Heart right ventricle (tissue), 16 donors: Measurements from ENCODE around the gene CCPG1. TPM values are rescaled to one million over a fixed set of nuclear protein-coding genes. Genes with fewer than 3 reads are reported as not detected.

ENCODE experiments used
- ATAC-seq, 8 donors: fragments of 200-7000 bp; cut with Tn5 transposase; one replicate each; pipeline ENCODE4 v1.9.1; 2020; ENCODE audit warnings: mild to moderate bottlenecking in 8 of 8, moderate library complexity in 8 of 8, moderate number of reproducible peaks in 1 of 8
- DNase-seq, 2 donors: peaks; one replicate each; pipeline ENCODE4 v3.0.0-alpha.2; 2020
- H3K27ac ChIP-seq, 10 donors: fragments of 200-600 bp; sonication (generic) in 2 of 10; one replicate each; pipeline versions ENCODE4 v1.5.0 to v1.8.0; 2020 to 2022; ENCODE audit warnings: mild to moderate bottlenecking in 3 of 10
- H3K27me3 ChIP-seq, 7 donors: fragments of 200-600 bp; one replicate each; pipeline ENCODE4 v1.8.0; 2021 to 2022; ENCODE audit warnings: mild to moderate bottlenecking in 2 of 7
- H3K36me3 ChIP-seq, 9 donors: fragments of 200-600 bp; sonication (generic) in 1 of 9; one replicate each; pipeline versions ENCODE4 v1.5.0 to v1.8.0; 2020 to 2022; ENCODE audit warnings: mild to moderate bottlenecking in 2 of 9
- H3K4me1 ChIP-seq, 9 donors: fragments of 200-600 bp; sonication (generic) in 1 of 9; one replicate each; pipeline versions ENCODE4 v1.5.0 to v1.8.0; 2020 to 2022; ENCODE audit warnings: mild to moderate bottlenecking in 4 of 9
- H3K4me3 ChIP-seq, 10 donors: fragments of 200-600 bp; sonication (generic) in 2 of 10; one replicate each; pipeline versions ENCODE4 v1.5.0 to v1.8.0; 2020 to 2022; ENCODE audit warnings: mild to moderate bottlenecking in 7 of 10, moderate library complexity in 2 of 10
- H3K9me3 ChIP-seq, 11 donors: fragments of 200-600 bp in 10 of 11; sonication (generic) in 2 of 11; one replicate each; pipeline versions ENCODE4 v1.5.0 to v1.8.0; 2013 to 2022; ENCODE audit warnings: mild to moderate bottlenecking in 2 of 11, control low read depth in 1 of 11, moderate library complexity in 1 of 11
- CTCF ChIP-seq, 9 donors: fragments of 200-600 bp; sonication (generic) in 2 of 9; IDR thresholded peaks; one replicate each; pipeline versions ENCODE4 v1.5.0 to v1.8.0; 2021 to 2022; ENCODE audit warnings: antibody characterized with exemption in 9 of 9, mild to moderate bottlenecking in 5 of 9, moderate library complexity in 1 of 9
- WGBS, 2 donors: extraction: QIAGEN DNeasy Blood & Tissue Kit; methylation state at CpG; one replicate each; pipeline ENCODE4 v1.1.7; 2013; ENCODE audit warnings: inconsistent platforms in 1 of 2; 5-methylcytosine and 5-hydroxymethylcytosine counted together
- intact Hi-C, 10 donors: fragments of 100-400 bp; cut with DNase I; formaldehyde crosslinking; loops; one replicate each; pipeline versions ENCODE4 v1.11.1 to v1.14.2; 2022
- polyA plus RNA-seq, 2 donors: library from polyadenylated mRNA; stranded (reverse); fragments of 200-250 nt; gene quantifications; one replicate each; pipeline ENCODE4 v1.2.3, GENCODE V29; 2013
- total RNA-seq, 10 donors: library from RNA; stranded (reverse); fragmentation: NEBNext Ultra II Directional in 3 of 10; extraction: Animal tissue kit (Norgen Biotek cat#: 25700) in 3 of 10; gene quantifications; one replicate each; pipeline versions ENCODE4 v1.2.1 to v1.2.4, GENCODE V29; 2021 to 2023
- donor health status: Arrhythmogenic right ventricular cardiomyopathy.
- donor health status: ischemic (EF 13 %, LVEDD 7.1; RV severe dilation, severe dysfunction).
- donor health status: healthy with polysubstance abuse.
- donor health status: DM: no; HTN: yes; CAD: no.
- donor health status: DM: no; HTN: no; CAD: no.
- donor health status: ischemic (EF 25% LVEDD 6.9; RV normal size, moderate dysfunction).
- donor health status: ischemic (EF 25% LVEDD 5.7; RV mildly dilated, moderate dysfunction).
- donor health status: healthy.
- donor health status: DM: yes; HTN: yes; CAD: no.
- donor health status: Ischemic cardiomyopathy.
- donor health status: ischemic (EF 35%, LVEDD 5.7; RV mildly dilated, moderate dysfunction).
- donor health status: nonischemic (EF 11% LVEDD 7.7; RV severe dilation, severe dysfunction).
- donor health status: DM: yes; HTN: yes; CAD: no.
- donor health status: PGD.
- donor health status: ischemic (EF 29% LVEDD 5.4; RV normal size, mild dysfunction).
- donor health status: nonischemic (EF 23%, LVEDD 6.1; RV moderate dilation, normal function).

Gene CCPG1
- total and polyA plus RNA-seq, 12 donors: 24.5 to 106 (median 86.3) TPM

GRCh38 chr15:55348281-55348778 is 59.8 kb downstream of the CCPG1 start:
- H3K27ac ChIP-seq: no peak overlapping the region
- H3K4me1 ChIP-seq: peaks cover 0 to 4% (median 0%) of the 10 kb centered on the region in 9 donors
- no peaks in the 10 kb centered on the region for H3K9me3 ChIP-seq
- 70 to 71% methylated on average over 4 of the region's 4 CpGs for WGBS, 2 donors
- intact Hi-C loops: no loop called here
- peaks cover 0 to 66% (median 4%) of the 10 kb centered on the region in 9 donors for H3K36me3 ChIP-seq
- H3K27me3 ChIP-seq: no peaks in the 10 kb centered on the region
- ATAC-seq (no peak), DNase-seq (no peak)
- no peak for TF ChIP-seq CTCF (IDR thresholded peaks at IDR 0.05)
- H3K4me3 ChIP-seq: no peak overlapping the region

- peak in 1 of 8 donors; percentile 50 for ATAC-seq
- H3K27ac ChIP-seq: no peak overlapping the region
- peaks cover 0 to 85% (median 4%) of the 10 kb centered on the region in 9 donors for H3K36me3 ChIP-seq
- 76 to 82% methylated on average over 2 of the region's 2 CpGs for WGBS, 2 donors
- TF ChIP-seq CTCF (IDR thresholded peaks at IDR 0.05): no peak
- no peak for DNase-seq
- no peak overlapping the region for H3K4me3 ChIP-seq
- no peaks in the 10 kb centered on the region for H3K27me3 ChIP-seq
- H3K4me1 ChIP-seq: peaks cover 0 to 4% (median 0%) of the 10 kb centered on the region in 9 donors
- intact Hi-C loops: no loop called here
- no peaks in the 10 kb centered on the region for H3K9me3 ChIP-seq
Observed at GRCh38 chr15:55344206-55344605, 64.0 kb downstream of the CCPG1 start.

GRCh38 chr15:55343168-55343567 is 65.0 kb downstream of the CCPG1 start:
- H3K4me3 ChIP-seq: no peak overlapping the region
- no peak for TF ChIP-seq CTCF (IDR thresholded peaks at IDR 0.05)
- WGBS, 2 donors: 82 to 91% methylated on average over 2 of the region's 2 CpGs

DNA sequence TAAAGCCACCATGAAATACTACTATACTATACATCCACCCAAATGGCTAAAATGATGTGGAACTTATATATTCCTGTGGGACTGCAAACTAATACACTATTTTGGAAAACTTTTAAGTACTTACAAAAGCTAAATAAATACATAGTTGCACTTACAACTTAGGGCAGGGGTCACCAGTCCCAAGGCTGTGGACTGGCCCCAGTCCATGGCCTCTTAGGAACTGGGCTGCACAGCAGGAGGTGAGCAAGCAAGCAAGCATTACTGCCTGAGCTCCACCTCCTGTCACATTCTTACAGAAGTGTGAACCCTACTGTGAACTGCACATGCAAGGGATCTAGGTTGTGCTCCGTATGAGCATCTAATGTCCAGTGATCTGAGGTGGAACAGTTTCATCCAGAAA is 71.0 kb downstream of the CCPG1 start:
- Histone ChIP-seq H3K4me1 (no peaks in the 10 kb centered on the region), H3K36me3 (peaks cover 0 to 96% (median 5%) of the 10 kb centered on the region in 9 donors), H3K4me3 (no peak overlapping the region), H3K9me3 (no peaks in the 10 kb centered on the region), H3K27me3 (no peaks in the 10 kb centered on the region), H3K27ac (no peak overlapping the region)
- ATAC-seq (no peak), DNase-seq (no peak)
- 78 to 93% methylated on average over 1 of the region's 1 CpG for WGBS, 2 donors
- intact Hi-C loops: no loop called here
- TF ChIP-seq CTCF (IDR thresholded peaks at IDR 0.05): no peak

More at GRCh38 chr15:55343168-55343567, 65.0 kb downstream of the CCPG1 start:
- Histone ChIP-seq H3K36me3 (peaks cover 0 to 87% (median 4%) of the 10 kb centered on the region in 9 donors), H3K27me3 (no peaks in the 10 kb centered on the region), H3K9me3 (no peaks in the 10 kb centered on the region), H3K4me1 (peaks cover 0 to 4% (median 0%) of the 10 kb centered on the region in 9 donors), H3K27ac (no peak overlapping the region)
- ATAC-seq: no peak
- intact Hi-C loops: no loop called here
- no peak for DNase-seq
